Measurements from ENCODE around the gene GPR55. TPM values are rescaled to one million over a fixed set of nuclear protein-coding genes. Genes with fewer than 3 reads are reported as not detected.

Gene GPR55
- polyA plus RNA-seq, 1 donor from 2014 or later = not detected

GRCh38 chr2:230951396-230951795 is 26.4 kb upstream of the GPR55 start:
- Histone ChIP-seq H3K79me2 (replicated peaks; ENCODE audit: insufficient read depth, low read length) (no peaks in the 10 kb centered on the region), H2AFZ (ENCODE audit: low read depth, low read length) (no peak overlapping the region), H3K9ac (ENCODE audit: low read length) (no peak overlapping the region), H3F3A (ENCODE audit: insufficient read depth, low read length, poor library complexity, severe bottlenecking) (no peaks in the 10 kb centered on the region), H3K9me2 (ENCODE audit: insufficient read depth, low read length) (no peaks in the 10 kb centered on the region), H4K20me1 (ENCODE audit: insufficient read depth) (no peaks in the 10 kb centered on the region), H3K36me3 (ENCODE audit: insufficient read depth, low read length) (no peaks in the 10 kb centered on the region), H3K4me3 (ENCODE audit: low read length) (no peak overlapping the region), H3K9me3 (ENCODE audit: low read length) (no peaks in the 10 kb centered on the region), H3K27me3 (ENCODE audit: insufficient read depth, low read depth, low read length) (no peaks in the 10 kb centered on the region), H3K4me2 (ENCODE audit: low read length) (no peak overlapping the region), H3K27ac (ENCODE audit: low read length) (no peak overlapping the region)
- no peak for TF ChIP-seq RAD21 (conservative IDR thresholded peaks at IDR 0.05)
- no peak for TF ChIP-seq CTCF (IDR thresholded peaks at IDR 0.05; ENCODE audit: poor library complexity, severe bottlenecking)
- no peak for TF ChIP-seq MXI1 (conservative IDR thresholded peaks at IDR 0.05; ENCODE audit: poor library complexity, severe bottlenecking)
- TF ChIP-seq SMC3 (conservative IDR thresholded peaks at IDR 0.05; ENCODE audit: poor library complexity) = no peak
- TF ChIP-seq POLR2AphosphoS5 (IDR thresholded peaks at IDR 0.05) = no peak
- no peak for TF ChIP-seq EZH2 (IDR thresholded peaks at IDR 0.05; ENCODE audit: borderline replicate concordance, insufficient read depth, low read length, poor library complexity, severe bottlenecking)
- TF ChIP-seq REST (IDR thresholded peaks at IDR 0.05; ENCODE audit: borderline replicate concordance) = no peak
- TF ChIP-seq EP300 (conservative IDR thresholded peaks at IDR 0.05; ENCODE audit: poor library complexity, severe bottlenecking) = no peak
- no peak for TF ChIP-seq TAF1 (IDR thresholded peaks at IDR 0.05; ENCODE audit: low read depth)

- Histone ChIP-seq H3K9me3 (ENCODE audit: low read length) (no peaks in the 10 kb centered on the region), H3K27ac (ENCODE audit: low read length) (no peak overlapping the region), H2AFZ (ENCODE audit: low read depth, low read length) (no peak overlapping the region), H3K36me3 (ENCODE audit: insufficient read depth, low read length) (no peaks in the 10 kb centered on the region), H4K20me1 (ENCODE audit: insufficient read depth) (no peaks in the 10 kb centered on the region), H3K4me3 (ENCODE audit: low read length) (no peak overlapping the region), H3F3A (ENCODE audit: insufficient read depth, low read length, poor library complexity, severe bottlenecking) (no peaks in the 10 kb centered on the region), H3K79me2 (replicated peaks; ENCODE audit: insufficient read depth, low read length) (no peaks in the 10 kb centered on the region), H3K9ac (ENCODE audit: low read length) (no peak overlapping the region), H3K27me3 (ENCODE audit: insufficient read depth, low read depth, low read length) (no peaks in the 10 kb centered on the region), H3K4me2 (ENCODE audit: low read length) (no peak overlapping the region), H3K9me2 (ENCODE audit: insufficient read depth, low read length) (no peaks in the 10 kb centered on the region)
- TF ChIP-seq POLR2AphosphoS5 (IDR thresholded peaks at IDR 0.05) (no peak), REST (IDR thresholded peaks at IDR 0.05; ENCODE audit: borderline replicate concordance) (no peak), MXI1 (conservative IDR thresholded peaks at IDR 0.05; ENCODE audit: poor library complexity, severe bottlenecking) (no peak), EP300 (conservative IDR thresholded peaks at IDR 0.05; ENCODE audit: poor library complexity, severe bottlenecking) (no peak), CTCF (IDR thresholded peaks at IDR 0.05; ENCODE audit: poor library complexity, severe bottlenecking) (no peak), RAD21 (conservative IDR thresholded peaks at IDR 0.05) (no peak), SMC3 (conservative IDR thresholded peaks at IDR 0.05; ENCODE audit: poor library complexity) (no peak), EZH2 (IDR thresholded peaks at IDR 0.05; ENCODE audit: borderline replicate concordance, insufficient read depth, low read length, poor library complexity, severe bottlenecking) (no peak), TAF1 (IDR thresholded peaks at IDR 0.05; ENCODE audit: low read depth) (no peak)
Observed at GRCh38 chr2:230950874-230951339, 25.9 kb upstream of the GPR55 start.

All from neural cell (in vitro differentiated cells).